Hematopoietic multipotent progenitor cell treated with erythropoietin and hydrocortisone succinate and interleukin-3 and kit ligand, for 17 days (in vitro differentiated cells): ENCODE results near the gene SCAMP2.
"Not testable (repeated sequence)": the region's sequence is repeated elsewhere in the genome, so short reads cannot be mapped to it uniquely, and the experiment has no call there.

Source experiments
- DNase-seq: peaks from one replicate; pipeline ENCODE4 v3.0.0-alpha.2; 2015; ENCODE audit warnings: low spot score

SCAMP2 gene

DNA sequence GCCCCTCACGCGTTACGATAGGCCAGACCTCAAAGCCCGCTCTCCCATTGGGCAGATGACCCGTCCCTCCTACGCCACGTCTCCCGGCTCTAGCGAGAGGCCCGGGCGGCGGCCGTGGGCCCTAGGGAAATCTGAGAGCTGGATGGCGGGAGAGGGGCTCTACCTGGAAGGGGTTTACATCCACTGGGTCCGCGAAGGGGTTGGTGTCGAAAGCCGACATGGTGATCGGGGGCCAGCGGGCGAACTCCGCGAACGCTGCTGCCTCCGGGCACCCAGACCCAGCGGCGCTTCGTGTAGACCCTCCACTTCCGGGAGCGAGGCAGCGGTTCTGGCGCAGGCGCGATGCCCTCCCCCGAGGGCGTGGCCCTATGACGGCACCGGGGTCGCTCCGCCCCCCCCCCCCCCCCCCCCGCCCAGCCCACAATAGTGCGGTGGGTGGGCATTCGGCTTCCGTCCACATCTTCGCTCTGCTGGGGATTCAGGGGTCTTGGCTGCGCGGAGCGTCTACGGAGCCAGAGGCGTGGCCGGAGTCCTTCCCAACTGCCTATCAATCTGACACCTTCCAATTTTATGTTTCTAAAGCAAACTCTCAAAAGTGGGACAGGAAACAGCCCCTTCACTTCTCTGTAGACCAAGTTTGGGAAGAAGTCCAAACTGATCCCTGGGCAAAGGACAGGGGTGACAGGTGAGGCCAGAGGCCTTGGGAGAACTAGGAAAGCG is at the start of gene SCAMP2:
Gene SCAMP2 (minus strand): TSS at position 330 of the 720 bp plus-strand sequence. CDS start 110 bp downstream, at position 220.
- peak; percentile 92 for DNase-seq

DNA sequence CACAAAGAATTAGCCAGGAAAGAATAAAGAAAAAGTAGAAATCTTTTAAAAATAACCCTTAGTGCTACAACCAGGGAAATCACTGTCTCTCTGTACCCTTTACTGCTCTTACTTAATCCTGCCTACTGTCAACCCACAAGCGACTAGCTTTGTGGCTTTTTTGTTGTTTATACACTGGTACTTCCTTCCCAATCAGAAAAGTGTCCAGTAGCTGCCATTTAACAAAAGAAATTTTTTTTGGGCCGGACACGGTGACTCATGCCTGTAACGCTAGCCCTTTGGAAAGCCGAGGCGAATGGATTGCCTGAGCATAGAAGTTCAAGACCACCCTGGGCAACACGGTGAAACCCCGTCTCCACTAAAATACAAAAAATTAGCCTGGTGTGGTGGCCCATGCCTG is 47.3 kb upstream of the SCAMP2 start:
- DNase-seq, result no peak

DNA sequence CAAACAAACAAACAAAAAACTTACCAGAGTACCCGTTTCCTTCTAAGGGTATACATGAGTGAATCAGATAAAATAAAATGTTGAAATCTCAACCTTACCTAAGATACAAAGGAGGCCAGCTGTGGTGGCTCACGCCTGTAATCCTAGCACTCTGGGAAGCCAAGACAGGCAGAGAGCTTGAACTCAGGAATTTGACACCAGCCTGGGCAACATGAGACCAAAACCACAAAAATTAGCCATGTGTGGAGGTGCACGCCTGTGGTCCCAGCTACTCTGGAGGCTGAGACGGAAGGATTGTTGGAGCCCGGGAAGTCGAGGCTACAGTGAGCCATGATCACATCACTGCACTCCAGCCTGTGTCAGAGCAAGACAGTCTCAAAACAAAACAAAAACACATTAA is 44.5 kb upstream of the SCAMP2 start:
- DNase-seq, result no peak

DNA sequence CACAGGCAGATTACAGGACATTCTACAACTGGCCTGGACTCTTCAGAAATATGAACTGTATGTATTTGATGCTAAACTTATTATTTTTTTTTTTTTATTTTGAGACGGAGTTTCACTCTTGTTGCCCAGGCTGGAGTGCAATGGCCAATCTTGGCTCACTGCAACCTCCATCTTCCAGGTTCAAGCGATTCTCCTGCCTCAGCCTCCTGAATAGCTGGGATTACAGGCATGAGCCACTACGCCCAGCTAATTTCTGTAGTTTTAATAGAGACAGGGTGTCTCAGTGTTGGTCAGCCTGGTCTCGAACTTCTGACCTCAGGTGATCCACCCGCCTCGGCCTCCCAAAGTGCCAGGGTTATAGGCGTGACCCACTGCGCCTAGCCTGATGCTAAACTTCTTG is 40.6 kb upstream of the SCAMP2 start:
- not testable (repeated sequence) for DNase-seq

GRCh38 chr15:74913041-74913440 is 39.9 kb upstream of the SCAMP2 start:
- DNase-seq, result no peak

GRCh38 chr15:74908635-74909034 is 35.5 kb upstream of the SCAMP2 start:
- no peak for DNase-seq

- no peak for DNase-seq
These were observed 34.2 kb upstream of the SCAMP2 start for GRCh38 chr15:74907163-74907870.

DNA sequence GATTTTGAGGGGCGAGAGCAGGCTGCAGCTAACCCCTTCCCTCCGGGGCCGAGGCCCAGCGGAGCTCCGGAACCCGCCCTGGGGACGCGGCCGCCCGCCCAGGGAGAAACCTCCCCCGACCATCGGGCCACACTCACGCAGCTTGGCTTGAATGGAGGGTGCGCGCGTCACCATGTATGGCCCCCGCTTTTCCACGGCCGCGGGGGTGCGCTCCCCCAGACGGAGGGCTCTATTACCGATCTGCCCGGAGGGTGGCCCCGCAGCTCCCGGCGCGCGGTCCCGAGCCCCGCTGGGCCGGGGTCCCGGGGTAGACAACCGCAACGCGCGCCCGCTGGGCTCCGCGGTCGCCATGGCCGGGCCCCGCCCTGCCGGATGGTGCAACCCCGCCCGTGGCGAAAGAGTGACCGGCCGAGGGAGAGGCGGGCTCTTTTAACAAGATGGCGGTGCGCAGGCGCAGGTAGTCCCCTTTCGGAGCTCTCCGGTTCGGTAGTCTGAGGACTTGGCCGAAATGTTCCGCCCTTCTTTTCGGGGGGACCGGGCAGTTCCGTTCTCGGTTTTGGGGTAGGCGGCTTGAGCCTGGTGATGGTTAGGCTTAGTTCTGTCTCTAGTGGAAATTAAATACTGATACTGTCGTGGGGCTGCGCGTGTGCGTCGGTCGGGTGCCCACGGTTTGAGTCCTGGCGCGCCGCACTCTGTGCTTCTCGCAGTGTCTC is 33.4 kb upstream of the SCAMP2 start, which contains the start of gene FAM219B:
Gene FAM219B (minus strand): TSS at position 402 of the 713 bp plus-strand sequence. CDS start 51 bp downstream, at position 351.
- DNase-seq, result peak; percentile 89

- DNase-seq, result peak; percentile 22
These were observed 32.9 kb upstream of the SCAMP2 start for GRCh38 chr15:74906067-74906449.

DNA sequence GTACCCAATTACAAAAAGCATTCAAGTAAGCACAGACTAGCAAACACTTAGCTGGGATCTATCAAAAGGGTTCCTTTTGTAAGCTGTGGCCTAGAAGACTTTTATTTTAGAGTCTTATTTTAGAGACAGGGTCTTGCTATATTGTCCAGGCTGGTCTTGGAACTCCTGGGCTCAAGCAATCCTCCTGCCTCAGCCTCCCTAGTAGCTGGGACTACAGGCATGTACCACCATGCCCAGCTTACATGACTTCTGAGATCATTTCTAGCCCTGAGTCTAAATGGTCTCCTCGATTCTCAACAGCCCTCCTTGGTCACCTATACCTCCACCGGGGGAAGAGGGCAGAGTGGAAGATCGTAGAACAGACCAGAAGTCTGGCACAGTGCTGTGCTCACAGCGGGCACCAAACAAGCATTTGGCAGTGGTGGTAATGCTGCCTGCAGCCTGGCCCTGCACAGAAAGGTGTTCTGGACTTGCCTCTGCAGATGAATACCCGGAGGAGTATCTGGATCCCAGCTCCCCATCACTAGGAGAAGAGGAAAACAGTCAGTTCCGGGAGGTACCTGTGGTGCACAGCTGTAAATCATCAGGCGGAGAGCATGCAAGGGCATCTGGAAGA is 31.1 kb upstream of the SCAMP2 start:
- no peak for DNase-seq

DNA sequence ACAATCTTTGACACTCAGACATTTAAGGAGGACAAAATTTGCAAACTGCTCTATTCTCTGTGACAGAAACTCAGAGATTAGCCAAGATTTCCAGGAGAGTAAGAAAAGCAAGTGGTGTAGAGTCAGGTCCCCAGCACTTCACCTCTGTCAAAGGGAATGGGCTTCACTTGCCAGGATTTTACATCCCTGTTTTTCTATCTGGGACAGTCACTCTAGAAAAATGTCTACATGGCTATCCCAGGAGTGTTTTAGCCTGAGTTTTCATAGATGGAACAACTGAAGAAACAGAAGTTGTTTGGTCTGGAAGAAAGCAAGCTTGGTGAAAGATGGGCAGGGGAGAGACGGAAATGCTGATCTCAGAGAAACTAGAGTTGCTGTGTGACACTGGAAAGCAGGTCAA is 30.5 kb upstream of the SCAMP2 start:
- DNase-seq, result no peak

GRCh38 chr15:74902295-74903075 is 29.3 kb upstream of the SCAMP2 start:
- DNase-seq, result no peak

DNA sequence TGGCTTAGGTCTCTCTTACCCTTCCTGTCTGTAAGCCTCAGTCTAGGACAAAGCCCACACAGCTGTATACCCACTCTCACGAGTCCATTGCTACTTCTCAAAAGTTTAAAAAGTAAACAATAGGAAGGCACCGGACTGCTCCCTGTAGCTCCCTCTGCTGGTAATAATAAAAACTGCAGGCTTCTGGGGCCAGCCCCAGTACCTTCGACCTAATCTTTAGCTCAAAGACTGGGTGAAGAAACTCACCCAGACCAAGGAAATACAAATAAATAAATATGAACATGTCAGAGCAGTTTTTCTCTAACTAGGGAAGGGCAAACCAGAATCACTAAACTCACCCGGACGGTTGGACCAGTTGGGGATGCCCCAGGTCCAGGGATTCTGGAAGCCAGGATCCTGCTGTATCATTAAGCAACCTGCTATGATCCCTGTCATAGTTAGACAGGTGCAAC is 28.5 kb upstream of the SCAMP2 start:
- peak; percentile 81 for DNase-seq

DNA sequence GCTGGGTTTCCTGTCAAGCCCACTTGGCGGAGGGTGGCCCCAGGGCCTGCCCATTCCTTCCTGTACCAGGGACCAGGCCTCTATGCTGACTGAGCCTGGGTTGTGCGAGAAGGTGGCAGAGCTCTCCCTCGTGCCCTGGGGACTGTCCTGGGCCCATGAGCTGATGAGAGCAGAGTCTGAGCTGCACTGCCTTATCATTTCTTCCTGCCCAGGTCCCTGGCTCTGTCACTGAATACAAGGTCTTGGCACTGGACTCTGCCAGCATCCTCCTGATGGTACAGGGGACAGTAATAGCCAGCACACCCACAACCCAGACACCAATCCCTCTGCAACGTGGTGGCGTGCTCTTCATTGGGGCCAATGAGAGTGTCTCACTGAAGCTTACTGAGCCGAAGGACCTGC is 24.1 kb upstream of the SCAMP2 start:
- DNase-seq, result no peak

GRCh38 chr15:74896316-74896715 is 23.2 kb upstream of the SCAMP2 start:
- DNase-seq, result no peak

DNA sequence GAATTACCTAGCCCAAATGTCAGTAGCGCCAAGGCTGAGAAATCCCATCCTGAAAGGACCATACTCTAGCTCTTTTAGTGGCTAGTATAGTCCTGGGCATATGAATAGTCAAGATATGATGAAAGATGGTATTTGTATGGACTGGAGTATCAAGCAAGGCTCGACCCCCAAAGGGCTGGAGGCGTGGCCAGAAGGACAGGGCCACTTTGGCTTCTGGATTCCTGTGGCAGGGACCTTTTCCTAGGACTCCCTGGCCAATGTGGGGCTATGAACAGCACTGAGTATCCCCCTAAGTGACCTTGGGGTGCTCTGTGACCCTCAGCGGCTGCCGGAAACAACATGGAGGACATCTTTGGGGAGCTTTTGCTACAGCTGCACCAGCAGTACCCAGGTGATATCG is 22.7 kb upstream of the SCAMP2 start:
- no peak for DNase-seq

GRCh38 chr15:74894383-74894782 is 21.2 kb upstream of the SCAMP2 start:
- not testable (repeated sequence) for DNase-seq

- no peak for DNase-seq
These were observed 20.5 kb upstream of the SCAMP2 start for GRCh38 chr15:74893627-74894026.

DNA sequence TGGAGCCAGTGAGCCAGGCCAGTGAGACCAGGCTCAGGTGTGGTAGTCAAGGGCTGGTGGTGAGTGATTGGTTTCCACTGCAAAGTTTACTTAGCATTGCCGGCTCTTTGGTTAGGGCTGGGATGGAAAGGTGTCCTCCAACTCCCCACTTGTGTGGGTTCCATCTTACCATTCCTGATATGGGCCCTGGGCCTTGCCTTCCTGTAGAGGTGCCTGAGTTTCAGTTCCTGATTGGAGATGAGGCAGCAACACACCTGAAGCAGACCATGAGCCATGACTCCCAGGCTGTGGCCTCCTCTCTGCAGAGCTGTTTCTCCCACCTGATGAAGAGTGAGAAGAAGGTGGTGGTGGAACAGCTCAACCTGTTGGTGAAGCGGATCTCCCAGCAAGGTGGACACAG is 19.8 kb upstream of the SCAMP2 start:
- DNase-seq, result no peak

GRCh38 chr15:74892313-74892712 is 19.1 kb upstream of the SCAMP2 start:
- DNase-seq, result no peak

DNA sequence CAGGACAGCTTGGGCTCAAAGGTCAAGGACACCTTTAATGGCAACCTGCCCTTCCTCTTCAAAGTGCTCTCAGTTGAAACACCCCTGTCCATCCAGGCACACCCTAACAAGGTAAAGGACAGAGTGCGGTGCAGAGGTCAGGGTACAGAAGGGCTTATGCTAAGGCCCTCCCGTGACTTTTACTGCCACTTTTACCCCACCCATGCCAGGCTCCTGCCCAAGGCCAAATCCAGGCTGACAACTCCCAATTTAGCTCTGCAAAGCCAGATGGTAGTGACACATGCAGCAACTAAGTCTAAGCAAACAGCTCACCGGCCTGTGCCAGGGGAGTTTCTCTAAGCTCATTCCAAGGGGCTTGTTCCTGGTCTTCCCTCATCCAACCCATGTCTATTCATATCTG is 18.3 kb upstream of the SCAMP2 start:
- no peak for DNase-seq

DNA sequence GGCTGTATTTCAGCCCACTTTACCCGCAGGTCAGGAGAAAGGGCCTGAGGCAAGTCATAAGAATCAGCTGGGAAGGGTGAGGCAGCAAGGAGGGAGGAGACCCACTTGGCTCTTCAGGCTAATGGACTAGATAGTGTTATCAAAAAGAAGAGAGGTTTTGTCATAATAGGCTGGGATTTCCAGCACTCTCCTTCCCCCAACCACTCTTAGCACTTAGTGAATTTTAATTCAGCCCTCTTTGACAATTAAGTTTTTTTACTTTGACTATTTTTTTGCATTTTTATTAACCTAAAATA is 17.4 kb upstream of the SCAMP2 start:
- DNase-seq, result no peak
